HG03460 (cell line): ENCODE data around the gene RNF144B.

ENCODE experiments used
- ATAC-seq: cut with Tn5 transposase; IDR thresholded peaks from one replicate; pipeline ENCODE4 v1.9.1; 2021; ENCODE audit not compliant: unreplicated experiment

RNF144B gene

DNA sequence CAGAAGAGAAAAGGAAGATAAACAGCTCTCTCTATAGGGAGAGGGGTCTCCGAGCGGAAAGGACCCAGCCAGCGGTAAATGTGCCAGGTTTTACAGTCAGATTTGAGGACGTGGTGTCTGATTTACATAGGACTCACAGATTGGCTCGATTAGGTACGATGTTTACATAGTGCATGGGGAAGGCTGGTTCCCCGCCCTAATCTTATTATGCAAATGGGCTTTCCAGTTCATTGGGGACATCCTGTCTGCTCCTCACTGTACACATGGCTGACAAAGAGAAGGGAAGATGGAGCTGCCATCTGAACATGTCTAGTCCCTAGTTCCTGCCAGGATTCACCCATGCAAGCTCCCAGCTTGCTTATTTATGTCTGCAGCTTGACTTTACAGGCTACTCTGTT is 119.9 kb downstream of the RNF144B start:
- no peak for ATAC-seq

DNA sequence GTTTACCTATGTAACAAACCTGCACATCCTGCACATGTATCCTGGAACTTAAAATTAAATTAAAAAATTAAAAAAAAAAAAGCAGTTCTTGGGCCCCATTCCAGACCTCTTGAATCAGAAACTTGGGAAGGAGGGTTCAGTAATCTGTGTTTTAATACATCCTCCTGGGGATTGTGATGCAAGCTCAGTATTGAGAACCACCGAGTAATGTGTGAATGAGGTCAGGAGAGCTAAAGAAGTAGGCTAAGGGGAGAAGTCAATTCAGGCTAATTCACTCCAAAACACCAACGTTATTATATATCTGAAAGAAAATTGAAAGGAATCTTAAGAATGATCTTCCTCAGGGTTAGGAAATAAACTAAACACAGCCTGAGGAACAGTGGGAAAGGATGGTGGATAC is 120.4 kb downstream of the RNF144B start:
- no peak for ATAC-seq

DNA sequence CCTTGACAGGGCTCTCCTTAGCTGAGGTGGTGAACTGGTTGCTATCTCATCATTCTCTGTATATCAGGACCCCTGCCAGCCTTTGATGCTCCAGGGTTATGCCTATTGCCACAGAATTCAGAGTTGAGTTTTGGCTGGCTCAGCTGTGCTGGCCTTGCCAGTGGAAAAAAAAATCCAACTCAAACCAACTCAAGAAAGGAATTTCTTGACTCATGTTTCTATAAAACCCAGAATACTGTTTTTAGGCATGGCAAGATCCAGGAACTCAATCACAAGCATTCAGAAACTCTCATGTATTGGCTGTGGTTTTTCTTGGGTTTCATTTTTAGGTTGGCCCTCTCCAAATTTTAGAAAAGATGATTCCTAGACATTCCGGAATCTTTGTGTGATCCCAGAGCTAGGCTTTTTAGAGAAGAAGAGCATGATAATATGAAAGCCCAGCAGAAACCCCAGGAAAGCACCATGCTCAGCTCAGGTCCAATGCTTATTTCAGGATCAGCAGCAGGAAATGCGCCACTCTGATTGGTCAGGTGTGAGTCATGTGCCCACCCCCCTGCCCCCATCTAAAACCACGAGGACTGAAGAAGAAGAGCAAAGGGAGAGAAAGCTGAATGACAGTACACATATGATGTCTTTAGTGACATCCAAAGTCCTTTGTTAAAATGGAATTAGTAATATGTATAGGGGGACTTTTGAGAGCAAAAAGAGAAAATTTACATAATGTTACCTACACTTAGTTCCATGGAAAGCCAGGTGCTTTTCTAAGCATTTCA is 122.9 kb downstream of the RNF144B start:
- ATAC-seq: no peak

DNA sequence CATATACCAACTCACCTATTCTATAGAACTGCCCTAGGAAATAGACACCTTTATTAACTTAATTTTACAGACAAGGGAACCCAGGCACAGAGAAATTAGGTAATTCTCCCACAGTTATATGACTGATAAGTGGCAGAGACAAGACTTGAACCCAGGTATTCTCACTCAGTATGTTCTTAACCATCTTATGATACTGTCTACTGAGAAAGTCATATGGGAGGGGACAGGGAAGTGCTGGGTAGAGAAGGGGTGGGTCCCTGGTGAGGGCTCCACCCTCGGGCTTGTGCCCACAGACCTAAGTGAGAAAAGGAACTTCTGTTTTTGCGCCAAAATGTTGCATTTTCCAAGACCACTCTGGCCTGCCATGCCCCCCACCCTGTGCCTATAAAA is 123.5 kb downstream of the RNF144B start:
- no peak for ATAC-seq

DNA sequence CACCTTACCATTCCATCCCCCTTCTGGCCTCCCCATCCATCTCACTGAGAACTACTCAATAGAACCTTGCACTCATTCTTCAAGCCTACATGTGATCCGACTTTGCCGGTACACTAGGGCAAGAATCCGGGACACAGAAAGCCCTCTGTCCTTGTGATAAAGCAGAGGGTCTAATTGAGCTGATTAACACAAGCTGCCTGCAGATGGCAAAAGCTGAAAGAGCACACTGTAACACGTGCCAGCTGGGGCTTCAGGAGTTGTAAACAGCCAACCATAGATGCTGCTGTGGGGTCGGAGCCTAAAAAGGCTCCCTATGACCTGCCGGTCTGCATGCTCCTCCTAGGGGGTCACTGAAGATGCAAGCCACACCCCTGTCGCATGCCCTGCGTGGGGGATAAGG is 124.1 kb downstream of the RNF144B start:
- ATAC-seq: no peak

DNA sequence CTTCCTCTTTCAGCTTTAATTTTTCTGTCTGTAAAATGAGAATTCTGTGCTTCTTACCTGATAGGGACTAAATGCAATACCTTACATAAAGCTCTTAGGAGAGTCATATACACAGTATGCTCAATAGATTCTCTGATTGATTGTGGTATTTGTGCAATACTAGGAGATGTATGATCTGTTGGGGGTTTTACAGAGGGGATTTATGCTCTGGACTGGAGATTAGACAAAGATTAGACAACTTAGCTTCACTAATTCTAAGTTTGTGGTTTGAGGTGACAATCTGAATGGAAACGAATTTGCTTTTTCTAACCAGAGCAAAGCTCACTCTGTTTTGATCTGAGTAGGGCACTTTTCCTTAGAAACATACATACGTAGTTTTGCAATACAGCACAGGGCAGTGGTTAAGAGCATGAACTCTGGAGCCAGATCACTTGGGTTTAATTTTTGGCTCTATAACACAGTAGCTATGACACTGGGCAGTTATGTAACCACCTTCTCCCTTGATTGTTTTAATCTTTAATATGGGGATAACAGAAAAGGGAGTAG is 126.2 kb downstream of the RNF144B start:
- ATAC-seq: no peak

DNA sequence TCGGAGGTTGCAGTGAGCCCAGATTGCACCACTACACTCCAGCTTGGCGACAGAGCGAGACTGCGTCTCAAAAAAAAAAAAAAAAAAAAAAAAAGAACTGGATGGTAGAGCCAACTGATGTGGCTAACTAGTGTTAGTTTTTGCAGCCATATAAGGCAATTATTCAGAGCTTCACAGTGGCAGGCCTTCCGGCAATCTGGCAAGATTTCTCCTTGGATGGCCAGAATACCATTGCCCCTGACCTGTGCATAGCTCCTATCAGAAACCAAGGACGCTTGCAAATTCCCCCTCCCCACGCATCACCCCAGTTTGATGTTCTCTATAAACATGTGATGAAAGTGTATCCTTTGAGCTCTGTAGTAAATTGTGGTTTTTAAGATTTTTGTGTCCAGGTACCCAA is 127.0 kb downstream of the RNF144B start:
- ATAC-seq: no peak

DNA sequence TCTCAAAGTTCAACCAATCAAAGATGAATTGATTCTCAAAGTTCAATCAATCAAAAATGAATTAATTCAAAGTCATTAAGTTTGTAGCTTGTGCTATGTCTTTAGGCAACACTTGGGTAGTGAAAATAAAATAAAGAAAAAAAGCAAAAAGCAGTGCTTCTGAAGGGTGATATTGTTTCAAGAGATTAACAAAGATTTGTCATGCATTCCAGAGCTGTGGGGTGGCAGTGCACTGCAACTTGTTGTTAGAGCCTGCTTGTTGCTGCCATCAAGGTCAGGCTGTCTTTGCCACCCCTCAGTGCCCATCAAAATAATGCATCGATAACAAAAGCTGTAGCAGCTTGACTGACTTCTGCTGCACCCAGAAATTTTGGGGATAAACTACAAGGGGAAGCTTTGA is 128.6 kb downstream of the RNF144B start:
- ATAC-seq: no peak
